ENCODE measurements around the gene LRRC8A.

GRCh38 chr9:128862401-128862851 lies 19.5 kb upstream of the LRRC8A start:
- no peak for TF ChIP-seq CTCF (IDR thresholded peaks at IDR 0.05)
- no peak for TF ChIP-seq POLR2A (IDR thresholded peaks at IDR 0.05)
- no peak for TF ChIP-seq EP300 (IDR thresholded peaks at IDR 0.05)
